Common myeloid progenitor, CD34-positive (primary cell): ENCODE measurements around the gene CALML4.
A peak's percentile ranks its signal among the peaks of the same experiment; 100 is the strongest.
"Not testable (repeated sequence)": the region's sequence is repeated elsewhere in the genome, so short reads cannot be mapped to it uniquely, and the experiment has no call there.

Experiments used
- CTCF ChIA-PET: fragments of 350-600 bp; sonication (Branson Sonifier 250); formaldehyde crosslinking; loops from one replicate; lab custom pipeline; 2021; ENCODE audit warnings: antibody characterized with exemption; lab: Charles Lee
- POLR2A ChIA-PET: fragments of 350-600 bp; sonication (Branson Sonifier 250); formaldehyde crosslinking; loops from one replicate; lab custom pipeline; 2021; ENCODE audit warnings: antibody characterized with exemption; lab: Charles Lee
- DNase-seq, 3 donors: peaks; one replicate each; pipeline versions ENCODE4 v3.0.0 to v3.0.0-alpha.2; 2013
- H3K27ac ChIP-seq, 2 experiments: 1 replicate in 1 of 2; 2 replicates in 1 of 2; pipeline ENCODE4 v1.7.0; 2013; ENCODE audit warnings: inconsistent platforms in 2 of 2, low read length in 2 of 2, mild to moderate bottlenecking in 2 of 2, low read depth in 1 of 2, moderate library complexity in 1 of 2; ENCODE audit not compliant: severe bottlenecking in 2 of 2, insufficient read depth in 1 of 2, poor library complexity in 1 of 2
- H3K27me3 ChIP-seq, 5 experiments: replicated peaks in 2 of 5; 1 replicate in 3 of 5; 2 replicates in 2 of 5; pipeline versions ENCODE4 v1.6.1 to v1.7.0; 2013; ENCODE audit warnings: low read length in 4 of 5, mild to moderate bottlenecking in 2 of 5, moderate library complexity in 2 of 5, inconsistent platforms in 1 of 5; ENCODE audit not compliant: insufficient read depth in 5 of 5, control insufficient read depth in 4 of 5
- H3K36me3 ChIP-seq, 4 experiments: 1 replicate in 2 of 4; 2 replicates in 2 of 4; pipeline versions ENCODE4 v1.6.1 to v1.7.0; 2013; ENCODE audit warnings: low read length in 3 of 4, control low read depth in 1 of 4, mild to moderate bottlenecking in 1 of 4; ENCODE audit not compliant: control insufficient read depth in 4 of 4, insufficient read depth in 4 of 4
- H3K4me1 ChIP-seq, 4 experiments: 1 replicate in 3 of 4; 2 replicates in 1 of 4; pipeline versions ENCODE4 v1.6.1 to v1.7.1; 2013; ENCODE audit warnings: low read length in 3 of 4, mild to moderate bottlenecking in 3 of 4, control low read depth in 1 of 4, inconsistent platforms in 1 of 4, moderate library complexity in 1 of 4; ENCODE audit not compliant: control insufficient read depth in 4 of 4, insufficient read depth in 4 of 4; ENCODE audit errors: control extremely low read depth in 1 of 4
- H3K4me3 ChIP-seq, 7 experiments: 1 replicate in 4 of 7; 2 replicates in 3 of 7; pipeline versions ENCODE4 v1.5.1 to v1.7.0; 2013; ENCODE audit warnings: mild to moderate bottlenecking in 7 of 7, low read length in 6 of 7, moderate library complexity in 6 of 7, inconsistent platforms in 2 of 7, low read depth in 2 of 7, control low read depth in 1 of 7; ENCODE audit not compliant: insufficient read depth in 4 of 7, control insufficient read depth in 1 of 7; ENCODE audit errors: extremely low read depth in 1 of 7
- H3K9me3 ChIP-seq, 5 experiments: 1 replicate in 4 of 5; 2 replicates in 1 of 5; pipeline versions ENCODE4 v1.6.1 to v1.7.1; 2013; ENCODE audit warnings: low read length in 4 of 5, mild to moderate bottlenecking in 2 of 5, inconsistent platforms in 1 of 5, low read depth in 1 of 5, moderate library complexity in 1 of 5; ENCODE audit not compliant: control insufficient read depth in 4 of 5, insufficient read depth in 2 of 5; ENCODE audit errors: control extremely low read depth in 1 of 5
- WGBS: methylation state at CpG from one replicate; pipeline ENCODE4 v1.1.5; 2013; ENCODE audit not compliant: insufficient coverage; 5-methylcytosine and 5-hydroxymethylcytosine counted together

The CALML4 gene

DNA sequence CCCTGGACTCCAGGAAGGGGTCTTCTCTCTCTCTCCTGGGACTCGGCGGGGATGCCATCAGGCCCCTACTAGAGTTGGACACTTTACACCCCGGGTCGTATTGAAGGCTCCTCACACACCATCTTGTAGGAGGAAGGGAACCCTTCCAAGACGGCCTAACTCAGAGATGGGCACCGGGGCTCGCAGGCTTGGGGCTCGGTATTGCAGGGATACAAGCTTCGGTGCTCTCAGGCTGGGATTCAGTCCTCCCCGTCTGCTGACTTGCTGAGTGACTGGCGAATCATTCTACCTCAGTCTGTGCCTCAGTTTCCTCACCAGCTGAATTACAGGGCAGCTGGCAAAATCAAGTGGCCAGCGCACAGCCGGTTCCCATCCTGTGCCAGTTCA is 419 bp upstream of the CALML4 start:
- Histone ChIP-seq H3K27ac (peak overlapping the region in 1 of 2 experiments; percentile 58), H3K9me3 (no peaks in the 10 kb centered on the region), H3K27me3 (no peaks in the 10 kb centered on the region), H3K36me3 (peaks cover 0 to 42% (median 0%) of the 10 kb centered on the region in 4 experiments), H3K4me3 (peak overlapping the region in 6 of 7 experiments; percentile 19 to 61 (median 36)), H3K4me1 (peaks cover 5 to 64% (median 59%) of the 10 kb centered on the region in 4 experiments)
- DNase-seq: no peak
- POLR2A ChIA-PET: no interaction called here
- CTCF ChIA-PET: interaction anchor here (1.4 kb wide), 1 partner anchor 10 kb away, joined by 10 read pairs; no protein-coding TSS in a partner anchor
- WGBS: 71% methylated on average over 10 of the region's 13 CpGs

DNA sequence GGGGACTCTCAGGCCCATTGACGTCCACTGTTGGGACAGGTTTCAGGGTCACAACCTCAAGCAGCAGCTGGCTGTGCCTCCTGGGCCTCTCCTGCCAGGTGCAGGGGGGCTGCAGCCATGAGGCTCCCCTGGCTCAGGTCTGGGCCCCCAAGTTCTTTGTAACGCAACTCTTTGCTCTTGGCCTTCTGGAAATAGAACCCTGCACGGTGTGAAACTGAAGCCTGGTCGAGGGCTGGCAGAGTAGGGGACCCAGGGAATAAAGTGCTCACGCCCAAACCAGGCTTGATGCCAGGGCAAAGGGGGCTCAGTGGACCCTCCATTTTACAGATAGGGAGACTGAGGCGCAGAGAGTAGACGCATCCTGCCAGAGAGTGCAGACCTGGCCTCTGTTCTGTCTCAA is 771 bp downstream of the CALML4 start:
- no peaks in the 10 kb centered on the region for H3K27me3 ChIP-seq
- peaks cover 5 to 52% (median 47%) of the 10 kb centered on the region in 4 experiments for H3K4me1 ChIP-seq
- H3K36me3 ChIP-seq: peaks cover 0 to 31% (median 0%) of the 10 kb centered on the region in 4 experiments
- H3K9me3 ChIP-seq: no peaks in the 10 kb centered on the region
- ChIA-PET CTCF (no interaction called here), POLR2A (no interaction called here)
- no peak for DNase-seq
- WGBS: 94% methylated on average over 7 of the region's 7 CpGs
- H3K27ac ChIP-seq: peak overlapping the region in 1 of 2 experiments; percentile 5
- peak overlapping the region in 3 of 7 experiments; percentile 16 to 45 (median 26) for H3K4me3 ChIP-seq

DNA sequence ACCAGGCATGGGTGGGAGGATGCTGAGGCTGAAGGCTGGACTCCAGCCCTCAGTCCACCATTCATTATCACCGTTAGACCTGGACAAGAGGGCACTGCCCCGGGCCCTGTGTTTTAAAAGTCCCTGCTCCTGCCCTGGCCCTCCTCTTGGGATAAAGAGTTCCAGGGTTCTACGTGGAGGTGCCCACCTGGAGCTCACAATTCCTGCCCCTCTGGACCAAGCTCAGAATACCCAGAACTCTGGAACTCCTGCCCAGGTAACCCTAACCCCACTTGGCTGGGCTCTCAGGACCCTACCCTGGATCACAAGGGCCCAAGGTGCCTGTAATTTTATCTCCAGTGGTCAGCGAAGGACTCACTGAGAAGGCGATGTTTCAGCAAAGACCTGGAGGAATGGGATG is 1.2 kb downstream of the CALML4 start:
- 100% methylated on average over 4 of the region's 5 CpGs for WGBS
- no peak for DNase-seq
- no peaks in the 10 kb centered on the region for H3K9me3 ChIP-seq
- ChIA-PET CTCF (no interaction called here), POLR2A (no interaction called here)
- H3K4me1 ChIP-seq: peaks cover 5 to 48% (median 43%) of the 10 kb centered on the region in 4 experiments
- peak overlapping the region in 1 of 2 experiments; percentile 5 for H3K27ac ChIP-seq
- H3K27me3 ChIP-seq: no peaks in the 10 kb centered on the region
- H3K4me3 ChIP-seq: no peak overlapping the region
- H3K36me3 ChIP-seq: peaks cover 0 to 27% (median 0%) of the 10 kb centered on the region in 4 experiments

DNA sequence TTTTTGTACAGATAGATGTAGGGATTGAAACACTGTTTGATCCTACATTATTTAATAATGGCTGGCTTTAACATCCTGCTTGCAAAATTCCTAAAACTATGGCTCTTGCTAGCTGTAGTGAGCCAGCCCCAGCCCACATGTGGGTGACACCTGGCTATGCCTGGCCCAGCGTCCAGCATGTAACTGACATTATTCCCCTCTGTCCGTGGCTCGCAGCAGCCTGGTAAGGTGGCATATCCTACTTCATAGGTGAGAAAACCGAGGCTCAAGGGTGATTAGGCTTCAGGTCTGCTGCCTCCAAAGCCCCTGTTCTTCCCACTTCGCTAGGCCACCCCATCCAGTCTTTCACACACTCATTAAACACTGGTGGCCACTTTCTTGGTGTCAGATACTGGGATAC is 1.6 kb downstream of the CALML4 start:
- WGBS: 90% methylated on average over 5 of the region's 5 CpGs
- Histone ChIP-seq H3K4me1 (peaks cover 5 to 43% (median 38%) of the 10 kb centered on the region in 4 experiments), H3K27ac (no peak overlapping the region), H3K36me3 (peaks cover 0 to 24% (median 0%) of the 10 kb centered on the region in 4 experiments), H3K27me3 (no peaks in the 10 kb centered on the region), H3K9me3 (no peaks in the 10 kb centered on the region), H3K4me3 (no peak overlapping the region)
- CTCF ChIA-PET: no interaction called here
- POLR2A ChIA-PET: no interaction called here
- no peak for DNase-seq

DNA sequence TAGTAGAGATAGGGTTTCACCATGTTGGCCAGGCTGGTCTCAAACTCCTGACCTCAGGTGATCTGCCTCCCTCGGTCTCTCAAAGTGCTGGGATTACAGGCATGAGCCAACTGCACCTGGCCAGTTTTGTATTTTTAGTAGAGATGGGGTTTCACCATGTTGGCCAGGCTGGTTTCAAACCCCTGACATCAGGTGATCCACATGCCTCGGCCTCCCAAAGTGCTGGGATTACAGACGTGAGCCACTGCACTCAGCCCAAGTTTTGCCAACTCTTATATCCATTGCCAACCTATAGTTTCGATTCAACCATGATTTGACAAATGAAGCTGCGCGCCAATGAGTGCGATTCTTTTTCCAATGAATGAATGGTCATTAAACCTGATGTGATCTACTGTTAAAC is 2.1 kb downstream of the CALML4 start:
- H3K27ac ChIP-seq, DNase-seq, POLR2A ChIA-PET, H3K27me3 ChIP-seq, H3K4me3 ChIP-seq, CTCF ChIA-PET, H3K9me3 ChIP-seq: not testable (repeated sequence)
- Histone ChIP-seq H3K4me1 (peaks cover 5 to 38% (median 34%) of the 10 kb centered on the region in 4 experiments), H3K36me3 (peaks cover 0 to 23% (median 1%) of the 10 kb centered on the region in 4 experiments)
- 96% methylated on average over 6 of the region's 7 CpGs for WGBS

DNA sequence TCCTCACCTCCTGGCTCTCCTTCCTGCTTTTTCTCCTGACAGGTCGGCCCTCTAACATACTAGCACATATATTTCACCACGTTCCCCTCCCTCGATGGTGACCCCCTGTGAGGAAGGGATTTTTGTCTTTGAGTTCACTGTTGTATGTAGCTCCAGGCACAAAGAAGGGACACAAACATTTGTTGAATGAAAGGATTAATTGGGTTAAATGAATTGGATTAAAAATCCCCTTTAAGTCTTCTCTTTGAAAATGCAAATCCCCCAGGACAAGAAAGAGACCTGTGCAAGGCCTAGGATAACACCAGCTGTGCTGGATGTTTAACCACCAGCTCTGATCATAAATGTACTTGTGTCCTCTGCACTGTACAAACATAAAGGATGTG is 3.3 kb downstream of the CALML4 start:
- Histone ChIP-seq H3K4me3 (no peak overlapping the region), H3K27ac (no peak overlapping the region), H3K9me3 (no peaks in the 10 kb centered on the region), H3K36me3 (peaks cover 0 to 23% (median 8%) of the 10 kb centered on the region in 4 experiments), H3K4me1 (peaks cover 5 to 31% (median 29%) of the 10 kb centered on the region in 4 experiments), H3K27me3 (no peaks in the 10 kb centered on the region)
- CTCF ChIA-PET: interaction anchor here (1.3 kb wide), 1 partner anchor 9 kb away, joined by 4 read pairs; no protein-coding TSS in a partner anchor
- DNase-seq: no peak
- POLR2A ChIA-PET: no interaction called here
- WGBS: no CpG with 5 or more reads among the region's 3 CpGs

DNA sequence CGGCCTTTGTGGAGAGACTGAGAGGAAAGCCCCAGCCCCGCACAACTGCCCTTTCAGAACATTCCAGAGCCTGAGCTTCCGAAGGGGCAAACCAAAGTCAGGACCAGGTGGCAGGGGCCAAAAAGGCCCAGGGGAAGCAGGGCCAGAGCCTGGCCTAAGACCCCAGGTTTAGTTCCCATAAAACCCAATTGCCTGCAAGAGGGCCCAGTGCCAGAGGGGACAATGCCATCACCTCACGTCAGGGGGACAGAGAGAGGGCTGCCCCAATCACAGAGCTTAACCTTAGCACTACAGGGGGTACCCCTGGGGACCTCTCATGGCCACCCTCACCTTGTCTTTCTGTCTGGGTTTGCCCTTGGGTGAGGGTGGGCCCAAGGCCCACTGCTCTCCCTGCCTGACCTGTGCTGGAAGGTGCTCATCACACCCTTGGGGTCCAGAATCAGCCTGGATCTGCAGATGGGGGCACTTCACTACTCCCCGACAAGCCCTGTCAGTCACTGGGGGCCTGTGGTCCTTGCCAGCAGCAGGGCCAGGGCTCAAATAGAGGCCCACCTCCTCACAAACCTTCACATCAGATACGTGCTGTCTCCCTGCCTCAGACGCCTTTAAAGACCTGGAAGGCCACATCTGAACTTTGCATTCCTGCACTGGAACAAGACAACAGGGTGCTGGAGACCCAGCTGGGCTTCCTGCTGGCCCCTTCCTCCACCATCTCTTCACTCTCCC is 3.8 kb downstream of the CALML4 start:
- no peak overlapping the region for H3K27ac ChIP-seq
- CTCF ChIA-PET: interaction anchor here (1.3 kb wide), 1 partner anchor 8 kb away, joined by 4 read pairs; no protein-coding TSS in a partner anchor

More for the DNA sequence above, 3.8 kb downstream of the CALML4 start:
- Histone ChIP-seq H3K4me1 (peaks cover 5 to 29% (median 27%) of the 10 kb centered on the region in 4 experiments), H3K4me3 (no peak overlapping the region), H3K27me3 (no peaks in the 10 kb centered on the region), H3K9me3 (no peaks in the 10 kb centered on the region), H3K36me3 (peaks cover 0 to 23% (median 11%) of the 10 kb centered on the region in 4 experiments)
- no peak for DNase-seq
- POLR2A ChIA-PET: no interaction called here
- 98% methylated on average over 7 of the region's 7 CpGs for WGBS
